Uterus (tissue), 2 donors: ENCODE data around the gene EVA1C.

Experiments used
- POLR2A ChIP-seq, 2 donors: fragments of 450-650 bp; IDR thresholded peaks; one replicate each; pipeline ENCODE4 v1.6.1; 2016; ENCODE audit warnings: antibody characterized with exemption in 2 of 2, mild to moderate bottlenecking in 1 of 2, moderate library complexity in 1 of 2
- TF ChIP-seq, protein P1 (sequence below), 4 experiments: fragments of 200-600 bp in 2 of 4; fragments of 450-650 bp in 2 of 4; sonication (generic) in 2 of 4; IDR thresholded peaks; one replicate each; pipeline ENCODE4 v1.5.1; 2016 to 2019; ENCODE audit warnings: antibody characterized with exemption in 4 of 4, mild to moderate bottlenecking in 2 of 4, moderate library complexity in 1 of 4

DNA sequence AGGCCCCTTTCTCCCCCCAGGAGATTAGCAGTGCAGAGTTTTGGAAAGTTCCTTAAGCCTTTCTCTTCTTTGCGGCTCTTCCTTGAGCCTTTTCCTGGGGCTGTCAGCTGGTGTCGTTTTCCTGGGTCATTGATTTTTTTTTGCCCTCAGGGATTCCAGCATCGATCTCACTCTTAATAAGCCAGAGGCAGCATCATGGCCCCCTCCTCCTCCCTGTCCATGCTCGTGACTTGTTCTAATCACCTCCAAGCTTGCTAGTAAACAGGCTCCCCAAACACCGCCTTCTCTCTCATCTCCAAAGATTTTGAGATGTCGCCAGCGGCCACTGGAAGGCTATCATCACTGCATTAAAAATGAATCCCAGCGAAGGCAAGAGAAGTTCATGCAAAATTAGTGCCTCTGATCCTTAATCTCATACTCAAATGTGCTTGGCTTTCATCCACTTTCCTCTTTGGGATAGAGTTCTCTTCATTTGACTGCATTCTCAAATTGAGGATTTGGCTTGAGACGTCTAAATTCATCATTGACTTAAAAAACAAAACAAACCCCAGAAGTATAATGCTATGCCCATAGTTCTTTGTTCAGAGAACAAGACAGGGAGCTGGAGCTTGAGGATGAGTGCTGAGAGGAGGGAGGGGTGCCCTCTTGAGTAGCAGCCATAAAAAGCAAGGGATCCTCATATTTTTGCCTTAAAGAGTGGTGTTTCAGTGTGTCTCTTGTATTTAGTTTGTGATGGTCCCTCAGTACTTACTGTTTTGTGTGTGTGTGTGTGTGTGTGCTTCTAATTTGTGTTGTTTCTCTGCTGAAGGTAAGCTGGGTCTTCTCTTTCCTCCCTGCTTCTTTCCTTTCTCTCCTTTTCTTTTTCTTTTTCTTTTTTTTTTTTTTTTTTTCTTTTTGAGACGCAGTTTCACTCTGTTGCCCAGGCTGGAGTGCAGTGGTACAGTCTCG is 3.2 kb downstream of the EVA1C start:
- TF ChIP-seq POLR2A (IDR thresholded peaks at IDR 0.05) = no peak
- TF ChIP-seq, protein P1, sequence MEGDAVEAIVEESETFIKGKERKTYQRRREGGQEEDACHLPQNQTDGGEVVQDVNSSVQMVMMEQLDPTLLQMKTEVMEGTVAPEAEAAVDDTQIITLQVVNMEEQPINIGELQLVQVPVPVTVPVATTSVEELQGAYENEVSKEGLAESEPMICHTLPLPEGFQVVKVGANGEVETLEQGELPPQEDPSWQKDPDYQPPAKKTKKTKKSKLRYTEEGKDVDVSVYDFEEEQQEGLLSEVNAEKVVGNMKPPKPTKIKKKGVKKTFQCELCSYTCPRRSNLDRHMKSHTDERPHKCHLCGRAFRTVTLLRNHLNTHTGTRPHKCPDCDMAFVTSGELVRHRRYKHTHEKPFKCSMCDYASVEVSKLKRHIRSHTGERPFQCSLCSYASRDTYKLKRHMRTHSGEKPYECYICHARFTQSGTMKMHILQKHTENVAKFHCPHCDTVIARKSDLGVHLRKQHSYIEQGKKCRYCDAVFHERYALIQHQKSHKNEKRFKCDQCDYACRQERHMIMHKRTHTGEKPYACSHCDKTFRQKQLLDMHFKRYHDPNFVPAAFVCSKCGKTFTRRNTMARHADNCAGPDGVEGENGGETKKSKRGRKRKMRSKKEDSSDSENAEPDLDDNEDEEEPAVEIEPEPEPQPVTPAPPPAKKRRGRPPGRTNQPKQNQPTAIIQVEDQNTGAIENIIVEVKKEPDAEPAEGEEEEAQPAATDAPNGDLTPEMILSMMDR (IDR thresholded peaks at IDR 0.05) = no peak
